ENCODE measurements around the gene BRCA1.
"Not testable (repeated sequence)": the region's sequence is repeated elsewhere in the genome, so short reads cannot be mapped to it uniquely, and the experiment has no call there.

BRCA1 gene

GRCh38 chr17:43133439-43133838 lies 8.3 kb upstream of the BRCA1 start:
- DNase-seq = peak in 3 of 4 experiments; percentile 25 to 42 (median 25)

- DNase-seq = no peak
Measured at GRCh38 chr17:43132117-43132516, 7.0 kb upstream of the BRCA1 start.

GRCh38 chr17:43129671-43130010 lies 4.5 kb upstream of the BRCA1 start:
- no peak for DNase-seq

- DNase-seq = not testable (repeated sequence)
Measured at GRCh38 chr17:43127333-43127876, 2.2 kb upstream of the BRCA1 start.

- no peak for DNase-seq
Measured at GRCh38 chr17:43126911-43127290, 1.7 kb upstream of the BRCA1 start.

GRCh38 chr17:43125967-43126910 lies 1.1 kb upstream of the BRCA1 start:
- DNase-seq = peak in 2 of 4 experiments; percentile 19 to 21

- no peak for DNase-seq
Measured at GRCh38 chr17:43118679-43119615, 6.2 kb downstream of the BRCA1 start.

- no peak for DNase-seq
Measured at GRCh38 chr17:43114151-43114552, 11.0 kb downstream of the BRCA1 start.

GRCh38 chr17:43106552-43106951 lies 18.6 kb downstream of the BRCA1 start:
- no peak for DNase-seq

- no peak for DNase-seq
Measured at GRCh38 chr17:43105146-43105545, 20.0 kb downstream of the BRCA1 start.

- no peak for DNase-seq
Measured at GRCh38 chr17:43104665-43105064, 20.5 kb downstream of the BRCA1 start.

GRCh38 chr17:43095364-43095763 lies 29.8 kb downstream of the BRCA1 start:
- DNase-seq = not testable (repeated sequence)

- no peak for DNase-seq
Measured at GRCh38 chr17:43094129-43094835, 30.9 kb downstream of the BRCA1 start.

GRCh38 chr17:43092901-43093300 lies 32.3 kb downstream of the BRCA1 start:
- DNase-seq = no peak

GRCh38 chr17:43090022-43090421 lies 35.1 kb downstream of the BRCA1 start:
- no peak for DNase-seq

- peak in 2 of 4 experiments; percentile 4 to 17 for DNase-seq
Measured at GRCh38 chr17:43085474-43085873, 39.7 kb downstream of the BRCA1 start.

GRCh38 chr17:43079641-43080302 lies 45.4 kb downstream of the BRCA1 start:
- DNase-seq = no peak

- DNase-seq = no peak
Measured at GRCh38 chr17:43074869-43075268, 50.3 kb downstream of the BRCA1 start.

GRCh38 chr17:43070872-43071271 lies 54.3 kb downstream of the BRCA1 start:
- no peak for DNase-seq

- no peak for DNase-seq
Measured at GRCh38 chr17:43070257-43070656, 54.9 kb downstream of the BRCA1 start.

- no peak for DNase-seq
Measured at GRCh38 chr17:43069368-43069898, 55.7 kb downstream of the BRCA1 start.

Data from suppressor macrophage (primary cell).